Smooth muscle cell (in vitro differentiated cells): Measurements from ENCODE around the gene GOLGB1. TPM values are rescaled to one million over a fixed set of nuclear protein-coding genes. Genes with fewer than 3 reads are reported as not detected.

Source experiments
- DNase-seq: peaks from one replicate; lab custom pipeline; 2025; ENCODE audit not compliant: unreplicated experiment; lab: John Stamatoyannopoulos, UW
- H2AFZ ChIP-seq: fragments of 200-600 bp; sonication (generic); 2 replicates; pipeline ENCODE4 v1.6.0; 2016; ENCODE audit warnings: antibody characterized with exemption, low read depth, mild to moderate bottlenecking
- H3F3A ChIP-seq: fragments of 200-600 bp; sonication (generic); 2 replicates; pipeline ENCODE4 v1.6.0; 2017; ENCODE audit warnings: antibody characterized with exemption, low read depth
- H3K27ac ChIP-seq: fragments of 200-600 bp; sonication (generic); 2 replicates; pipeline ENCODE4 v1.5.1; 2016; ENCODE audit warnings: low read depth, mild to moderate bottlenecking
- H3K27me3 ChIP-seq: fragments of 200-600 bp; sonication (generic); 2 replicates; pipeline ENCODE4 v1.6.1; 2016; ENCODE audit warnings: low read depth, mild to moderate bottlenecking
- H3K36me3 ChIP-seq: fragments of 200-600 bp; sonication (generic); 2 replicates; pipeline ENCODE4 v1.5.1; 2016; ENCODE audit warnings: low read depth
- H3K4me1 ChIP-seq: fragments of 200-600 bp; sonication (generic); 2 replicates; pipeline ENCODE4 v1.5.1; 2016; ENCODE audit warnings: low read depth
- H3K4me2 ChIP-seq: fragments of 200-600 bp; sonication (generic); 2 replicates; pipeline ENCODE4 v1.6.0; 2016; ENCODE audit warnings: mild to moderate bottlenecking
- H3K4me3 ChIP-seq: fragments of 200-600 bp; sonication (generic); 2 replicates; pipeline ENCODE4 v1.5.1; 2016; ENCODE audit warnings: mild to moderate bottlenecking
- H3K79me2 ChIP-seq: fragments of 200-600 bp; sonication (generic); 2 replicates; pipeline ENCODE4 v1.6.0; 2016; ENCODE audit warnings: low read depth, mild to moderate bottlenecking
- H3K9ac ChIP-seq: fragments of 200-600 bp; sonication (generic); 2 replicates; pipeline ENCODE4 v1.6.0; 2016; ENCODE audit warnings: low read depth
- H3K9me3 ChIP-seq: fragments of 200-600 bp; sonication (generic); replicated peaks from 2 replicates; pipeline ENCODE4 v1.5.1; 2016; ENCODE audit warnings: low read depth
- H4K20me1 ChIP-seq: fragments of 200-600 bp; sonication (generic); 2 replicates; pipeline ENCODE4 v1.6.0; 2016; ENCODE audit warnings: low read depth
- CTCF ChIP-seq: fragments of 200-600 bp; sonication (generic); IDR thresholded peaks from 2 replicates; pipeline ENCODE4 v1.5.1; 2017; ENCODE audit warnings: borderline replicate concordance, mild to moderate bottlenecking, antibody characterized with exemption; ENCODE audit not compliant: insufficient read depth, poor library complexity, severe bottlenecking
- WGBS: methylation state at CpG from one replicate; pipeline ENCODE4 v1.1.7; 2016; ENCODE audit warnings: low lambda C conversion rate; 5-methylcytosine and 5-hydroxymethylcytosine counted together
- polyA plus RNA-seq: library from polyadenylated mRNA; unstranded; fragments of >200 nt; fragmentation: Nextera tagmentation; extraction: Ambion mirVana; gene quantifications from 2 replicates; pipeline ENCODE4 v1.2.1, GENCODE V29; 2016
- small RNA-seq: library from RNA; depleted of rRNA; stranded (forward); fragments of <200 nt; gene quantifications from one replicate; pipeline ENCODE3, GENCODE V24; 2014
- total RNA-seq: library from RNA; depleted of rRNA; stranded (reverse); fragments of >200 nt; gene quantifications from 2 replicates; pipeline ENCODE4 v1.2.3, GENCODE V29; 2014

Gene GOLGB1
- total and polyA plus RNA-seq, 2 experiments from 2014 or later: 41.9 to 68.5 TPM

- Histone ChIP-seq H3K27ac (no peak overlapping the region), H3K27me3 (no peaks in the 10 kb centered on the region), H4K20me1 (no peaks in the 10 kb centered on the region), H2AFZ (no peak overlapping the region), H3K9me3 (no peaks in the 10 kb centered on the region), H3K4me3 (no peak overlapping the region), H3F3A (no peaks in the 10 kb centered on the region), H3K4me2 (no peak overlapping the region), H3K79me2 (no peaks in the 10 kb centered on the region), H3K9ac (no peak overlapping the region), H3K36me3 (no peaks in the 10 kb centered on the region), H3K4me1 (no peaks in the 10 kb centered on the region)
- 96% methylated on average over 6 of the region's 6 CpGs for WGBS
- no peak for TF ChIP-seq CTCF
- no peak for DNase-seq
Measured at GRCh38 chr3:121621491-121621890, 128.1 kb downstream of the GOLGB1 start.

- no peaks in the 10 kb centered on the region for H4K20me1 ChIP-seq
- H3K79me2 ChIP-seq: no peaks in the 10 kb centered on the region
- TF ChIP-seq CTCF: no peak
- no peak overlapping the region for H3K4me3 ChIP-seq
- no peaks in the 10 kb centered on the region for H3K27me3 ChIP-seq
- 82% methylated on average over 2 of the region's 2 CpGs for WGBS
- no peaks in the 10 kb centered on the region for H3K9me3 ChIP-seq
- no peak for DNase-seq
- no peak overlapping the region for H2AFZ ChIP-seq
- H3K27ac ChIP-seq: no peak overlapping the region
- no peak overlapping the region for H3K9ac ChIP-seq
- H3K4me1 ChIP-seq: no peaks in the 10 kb centered on the region
- H3K4me2 ChIP-seq: no peak overlapping the region
- no peaks in the 10 kb centered on the region for H3K36me3 ChIP-seq
- H3F3A ChIP-seq: no peaks in the 10 kb centered on the region
Measured at GRCh38 chr3:121619691-121620090, 129.8 kb downstream of the GOLGB1 start.

Small RNA genes within 50 kb of the gene (small RNA-seq; reads per million reads assigned to genes)
- gene RNU4-62P: not detected

Other genes with a start within 250 kb of the GOLGB1 start
- gene POLQ, start 203.8 kb downstream of the GOLGB1 start, total RNA-seq: 3.0 and 4.0 TPM in 2 replicates
- gene POLQ, start 203.8 kb downstream of the GOLGB1 start, polyA plus RNA-seq: 0.74 and 1.8 TPM in 2 replicates
- gene ARGFX, start 181.8 kb downstream of the GOLGB1 start, total RNA-seq: not detected in 2 replicates
- gene ARGFX, start 181.8 kb downstream of the GOLGB1 start, polyA plus RNA-seq: not detected in 2 replicates
- gene FBXO40, start 156.4 kb downstream of the GOLGB1 start, total RNA-seq: not detected in 2 replicates
- gene FBXO40, start 156.4 kb downstream of the GOLGB1 start, polyA plus RNA-seq: 0.08 TPM in 1 of 2 replicates, not detected in the other
- 1.3 and 3.5 TPM in 2 replicates for gene HCLS1, start 88.8 kb downstream of the GOLGB1 start, total RNA-seq
- 1.1 and 2.7 TPM in 2 replicates for gene HCLS1, start 88.8 kb downstream of the GOLGB1 start, polyA plus RNA-seq
- gene IQCB1, start 85.3 kb upstream of the GOLGB1 start, total RNA-seq: 19.2 and 22.3 TPM in 2 replicates
- 14.2 and 20.1 TPM in 2 replicates for gene IQCB1, start 85.3 kb upstream of the GOLGB1 start, polyA plus RNA-seq
- gene EAF2, start 85.5 kb upstream of the GOLGB1 start, total RNA-seq: 4.1 and 7.3 TPM in 2 replicates
- gene EAF2, start 85.5 kb upstream of the GOLGB1 start, polyA plus RNA-seq: 5.1 and 6.5 TPM in 2 replicates
- 0.36 and 1.5 TPM in 2 replicates for gene SLC15A2, start 144.7 kb upstream of the GOLGB1 start, total RNA-seq
- 0.07 and 0.35 TPM in 2 replicates for gene SLC15A2, start 144.7 kb upstream of the GOLGB1 start, polyA plus RNA-seq